GM21390 (cell line): Measurements from ENCODE around the gene TMEM167A.
"Not testable (repeated sequence)": the region's sequence is repeated elsewhere in the genome, so short reads cannot be mapped to it uniquely, and the experiment has no call there.

Experiments used
- ATAC-seq: cut with Tn5 transposase; IDR thresholded peaks from one replicate; pipeline ENCODE4 v1.9.1; 2021; ENCODE audit not compliant: unreplicated experiment

The TMEM167A gene

GRCh38 chr5:83092619-83093018 lies 15.4 kb upstream of the TMEM167A start:
- no peak for ATAC-seq

DNA sequence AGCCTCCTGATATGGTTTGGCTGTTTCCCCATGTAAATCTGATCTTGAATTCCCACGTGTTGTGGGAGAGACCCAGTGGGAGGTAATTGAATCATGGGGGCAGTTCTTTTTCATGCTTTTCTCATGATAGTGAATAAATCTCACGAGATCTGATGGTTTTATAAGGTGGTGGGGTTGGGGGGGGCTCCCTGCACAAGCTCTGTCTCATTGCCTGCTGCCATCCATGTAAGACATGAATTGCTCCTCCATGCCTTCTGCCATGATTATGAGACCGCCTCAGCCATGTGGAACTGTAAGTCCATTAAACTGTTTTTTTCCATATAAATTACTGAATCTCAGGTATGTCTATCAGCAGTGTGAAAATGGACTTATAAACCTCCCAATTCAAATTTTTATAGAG lies 13.0 kb upstream of the TMEM167A start:
- no peak for ATAC-seq

DNA sequence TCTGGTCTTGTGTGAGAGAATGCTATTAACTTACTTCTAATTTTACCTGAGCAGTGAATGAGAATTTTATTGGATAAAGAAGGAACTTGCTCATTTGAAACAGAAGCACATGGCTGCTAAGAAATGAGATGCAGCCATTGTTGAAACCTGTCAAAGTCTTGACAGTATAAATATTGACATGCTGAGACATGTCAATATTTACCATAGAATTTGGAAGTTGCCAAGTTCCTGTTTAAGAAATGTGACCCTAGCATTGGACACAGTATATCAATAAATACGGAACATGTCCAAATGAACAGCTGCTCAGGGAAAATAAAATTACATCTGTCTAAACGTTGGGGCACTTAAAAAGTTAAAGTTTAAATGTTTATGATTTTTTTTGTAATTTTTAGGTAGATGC lies 7.9 kb upstream of the TMEM167A start:
- no peak for ATAC-seq

DNA sequence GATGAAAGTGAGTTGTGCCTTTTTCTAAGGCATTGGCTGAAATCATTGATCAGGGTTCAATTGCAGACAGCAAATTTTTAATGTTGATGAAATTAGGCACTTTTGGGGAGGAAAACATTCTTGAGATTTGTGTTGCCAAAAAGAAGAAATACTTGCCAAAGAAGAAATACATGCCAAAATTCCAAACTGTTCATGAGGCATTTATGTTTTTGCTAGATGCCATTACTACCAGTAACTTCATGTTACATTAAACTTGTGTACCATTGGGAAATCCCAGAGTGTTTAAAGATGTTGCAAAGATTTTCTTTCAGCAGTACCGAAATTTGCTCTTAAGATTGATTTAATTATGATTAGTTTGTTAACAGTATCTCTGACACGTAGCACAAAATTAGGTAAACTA lies 7.1 kb upstream of the TMEM167A start:
- ATAC-seq = no peak

- no peak for ATAC-seq
Measured at GRCh38 chr5:83082750-83083149, 5.6 kb upstream of the TMEM167A start.

DNA sequence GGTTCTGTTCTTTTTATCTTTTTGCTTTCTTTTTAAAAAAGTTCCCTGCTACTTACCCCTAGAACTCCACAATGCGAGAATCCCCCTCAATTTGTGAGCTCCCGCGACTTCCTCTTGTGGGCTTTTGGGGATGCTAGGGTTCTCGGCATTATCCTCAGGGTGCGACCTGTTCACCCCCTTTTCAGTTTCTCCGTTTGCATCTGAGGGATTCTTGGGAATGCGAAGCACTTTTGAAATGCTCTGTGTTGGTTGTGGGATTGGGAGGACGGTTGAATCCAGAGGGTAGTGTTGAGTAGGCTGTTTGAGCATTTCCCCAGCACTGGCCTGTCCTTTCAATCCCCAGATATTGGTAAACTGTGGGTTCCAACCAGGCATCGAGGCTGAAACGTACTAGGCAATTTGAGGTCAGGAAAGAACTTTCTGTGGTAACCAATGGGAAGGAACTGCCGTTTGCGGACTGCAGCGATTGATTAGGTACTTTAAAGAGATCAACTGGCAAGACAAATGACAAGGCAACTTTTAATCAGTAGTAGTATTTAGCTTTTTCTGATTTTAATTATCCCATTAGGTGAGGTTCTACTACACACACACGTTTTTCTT lies 568 bp upstream of the TMEM167A start:
- peak; percentile 5 for ATAC-seq

DNA sequence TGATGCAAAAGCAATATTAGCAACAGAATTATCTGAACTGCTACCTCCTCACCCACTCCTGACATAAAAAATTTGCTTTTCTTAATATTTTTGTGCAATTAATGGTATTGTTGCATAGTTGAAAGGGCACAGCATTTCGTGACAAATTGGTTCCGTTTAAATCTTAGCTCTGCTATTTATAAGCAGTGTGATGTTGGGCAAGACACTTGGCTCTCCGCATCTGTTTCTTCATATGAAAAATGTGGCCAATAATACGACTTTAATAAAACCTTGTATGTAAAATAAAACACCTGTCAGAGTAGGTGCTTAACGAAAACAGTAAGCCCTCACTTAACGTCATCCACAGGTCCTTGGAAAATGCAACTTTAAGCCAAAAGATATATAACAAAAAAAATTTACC lies 4.2 kb downstream of the TMEM167A start:
- ATAC-seq = no peak

DNA sequence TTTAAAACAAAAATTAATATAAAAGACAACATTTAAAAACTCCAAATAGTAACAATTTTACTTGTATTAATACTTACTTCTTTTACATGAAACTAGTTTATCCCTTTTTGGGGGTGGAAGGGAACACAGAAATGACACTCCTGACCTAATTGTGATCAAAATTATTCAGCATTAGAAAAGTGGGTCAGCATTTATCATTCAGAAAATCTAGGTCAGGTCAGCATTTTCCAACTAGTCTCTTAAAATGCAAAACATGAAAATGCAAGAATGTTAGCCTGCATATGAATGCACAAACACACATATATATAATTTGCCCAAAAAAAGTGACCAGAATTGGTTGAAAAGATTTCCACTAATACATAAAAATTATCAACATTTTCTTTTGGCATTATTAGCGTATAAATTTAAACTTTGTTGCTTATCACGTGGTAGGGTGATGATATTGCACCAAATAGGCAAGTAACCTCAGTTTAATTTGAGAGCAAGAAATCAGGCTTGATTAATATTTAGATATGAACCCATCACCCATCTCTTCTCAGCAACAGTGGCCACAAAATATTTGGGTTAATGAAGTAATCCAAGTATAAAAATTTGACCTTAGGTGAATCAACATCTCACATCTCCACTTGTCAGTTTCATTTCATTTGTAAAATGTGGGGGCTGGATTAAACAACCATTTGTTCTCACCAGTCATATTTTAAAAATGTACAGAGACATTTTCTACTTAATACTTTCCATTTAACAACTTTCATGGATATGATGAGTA lies 5.7 kb downstream of the TMEM167A start:
- ATAC-seq = no peak

GRCh38 chr5:83069096-83069799 lies 7.9 kb downstream of the TMEM167A start:
- ATAC-seq = no peak

- ATAC-seq = not testable (repeated sequence)
Measured at GRCh38 chr5:83067377-83067776, 9.8 kb downstream of the TMEM167A start.

- ATAC-seq = no peak
Measured at GRCh38 chr5:83066548-83067110, 10.6 kb downstream of the TMEM167A start.

DNA sequence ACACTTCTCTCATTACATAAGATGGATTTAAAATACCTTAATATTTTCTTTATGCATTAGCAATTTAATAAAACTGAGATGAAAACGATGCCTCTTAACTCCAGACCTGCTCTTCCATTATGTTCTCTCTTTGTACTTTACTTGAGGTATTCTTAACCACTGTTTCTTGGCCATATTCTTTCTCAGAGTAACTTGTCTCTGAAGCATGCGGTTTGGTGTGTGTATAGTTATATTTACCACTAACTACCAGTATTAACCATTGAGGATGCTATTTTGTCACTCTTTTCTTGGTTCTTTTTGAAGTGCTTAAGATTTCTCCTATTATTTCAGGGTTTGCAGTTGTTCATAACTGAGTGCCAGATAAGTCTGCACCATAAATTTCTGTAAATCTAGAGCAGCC lies 17.9 kb downstream of the TMEM167A start:
- ATAC-seq = peak; percentile 59

DNA sequence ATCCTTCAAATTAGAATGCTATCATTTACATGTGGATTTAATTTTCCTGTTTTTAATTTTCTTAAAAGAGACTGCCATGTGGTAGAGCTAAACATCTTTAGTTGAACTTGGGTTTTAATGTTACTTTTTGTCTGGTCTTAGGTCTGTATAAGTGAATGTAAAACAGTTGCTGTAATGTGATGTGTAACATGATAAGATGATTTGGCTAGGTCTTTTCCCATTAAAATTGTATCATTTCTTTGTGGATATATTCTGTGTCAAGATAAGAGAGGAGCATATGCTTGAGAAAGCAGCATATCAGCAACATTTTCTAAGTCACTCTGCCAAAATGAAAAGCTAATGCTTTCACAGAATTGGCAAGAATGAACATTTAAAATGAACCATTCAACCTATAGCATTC lies 18.5 kb downstream of the TMEM167A start:
- no peak for ATAC-seq

- no peak for ATAC-seq
Measured at GRCh38 chr5:83055166-83055565, 22.0 kb downstream of the TMEM167A start.

GRCh38 chr5:83050723-83051340 lies 26.4 kb downstream of the TMEM167A start:
- no peak for ATAC-seq

DNA sequence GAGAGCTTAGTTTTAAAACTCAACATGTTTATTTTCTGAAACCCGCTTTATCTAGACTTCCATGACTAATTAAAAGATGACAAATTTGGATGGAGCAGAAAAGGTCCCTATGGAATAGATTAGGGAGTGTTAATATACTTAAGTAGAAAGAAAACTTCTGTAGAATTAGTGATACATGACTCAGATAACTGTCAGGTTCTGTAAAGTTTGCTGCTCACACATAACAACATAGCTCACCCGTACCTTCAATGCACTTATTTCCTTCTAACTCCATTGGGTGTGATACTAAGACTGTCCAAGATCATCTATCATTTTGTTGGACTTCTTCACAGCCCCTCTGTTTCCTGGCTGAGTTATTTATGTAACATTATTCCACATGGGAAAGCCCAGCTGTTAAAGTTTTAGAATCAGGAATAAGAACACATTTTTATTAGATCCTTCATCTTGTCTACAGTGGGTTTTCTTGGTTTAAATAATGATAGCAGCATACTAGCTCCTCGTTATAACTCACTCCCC lies 27.8 kb downstream of the TMEM167A start:
- no peak for ATAC-seq

- ATAC-seq = no peak
Measured at GRCh38 chr5:83048811-83049210, 28.4 kb downstream of the TMEM167A start.

GRCh38 chr5:83048277-83048676 lies 28.9 kb downstream of the TMEM167A start:
- ATAC-seq = no peak

DNA sequence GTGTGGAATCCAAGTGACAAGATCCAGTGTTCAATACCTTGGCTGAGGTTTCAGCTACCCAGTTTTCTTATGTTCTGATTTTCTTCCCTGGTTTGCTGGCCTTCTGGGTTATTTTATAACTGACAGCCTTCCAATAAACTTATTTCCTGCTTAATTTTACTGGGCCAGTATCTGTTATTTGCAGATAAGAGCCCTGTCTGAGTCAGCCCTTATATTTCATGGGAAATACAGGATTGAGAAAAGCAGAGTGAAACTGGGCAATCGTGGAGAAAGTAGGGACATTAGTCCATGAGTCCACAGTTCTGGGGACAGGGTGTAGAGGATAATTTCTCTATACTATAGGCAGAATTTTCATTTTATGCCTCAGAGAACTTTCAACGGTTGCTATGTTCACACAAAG lies 32.3 kb downstream of the TMEM167A start:
- ATAC-seq = no peak

DNA sequence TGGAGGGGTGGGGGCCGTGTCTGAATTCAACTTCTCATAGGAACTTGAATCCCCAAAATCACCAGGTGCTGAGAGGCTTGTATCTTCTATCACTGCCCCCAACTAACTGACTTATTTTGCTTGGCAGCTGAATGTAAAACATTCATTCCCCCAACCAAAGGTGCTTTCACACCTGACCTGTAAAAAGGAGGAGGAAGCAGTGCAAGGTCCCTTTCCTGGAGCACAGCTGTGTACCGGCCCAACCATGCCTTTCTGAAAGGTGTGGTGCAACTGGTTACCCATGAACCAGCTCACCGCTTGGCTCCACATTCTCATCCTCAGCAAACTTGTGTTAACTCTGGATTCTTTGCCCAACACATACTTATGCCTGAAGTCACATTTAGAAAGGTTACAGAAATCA lies 34.7 kb downstream of the TMEM167A start:
- ATAC-seq = no peak

DNA sequence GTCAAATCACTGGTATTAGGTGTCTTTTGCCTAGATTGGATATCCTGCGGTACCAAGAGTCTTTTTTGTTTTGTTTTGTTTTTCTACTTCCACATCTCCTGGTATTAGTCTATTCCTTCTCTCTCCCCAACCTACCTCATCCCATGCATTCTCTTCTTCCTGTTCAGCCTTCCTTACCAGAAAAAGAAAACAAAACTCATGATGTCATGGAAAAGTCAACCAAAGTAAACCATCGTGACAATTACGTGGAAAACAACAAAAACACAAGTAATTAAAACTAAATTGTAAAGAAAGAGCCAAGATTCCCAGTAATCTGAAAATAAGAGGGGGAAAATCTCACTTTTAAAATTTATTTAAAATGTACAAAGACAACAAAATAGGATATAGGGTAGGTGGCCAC lies 38.3 kb downstream of the TMEM167A start:
- ATAC-seq = no peak
